GM04504 (cell line): Measurements from ENCODE around the gene TMOD3.
A peak's percentile ranks its signal among the peaks of the same experiment; 100 is the strongest.
"Not testable (repeated sequence)": the region's sequence is repeated elsewhere in the genome, so short reads cannot be mapped to it uniquely, and the experiment has no call there.

Experiments used
- DNase-seq: peaks from one replicate; pipeline ENCODE4 v3.0.0-alpha.2; 2012; ENCODE audit warnings: low read depth

Gene TMOD3

DNA sequence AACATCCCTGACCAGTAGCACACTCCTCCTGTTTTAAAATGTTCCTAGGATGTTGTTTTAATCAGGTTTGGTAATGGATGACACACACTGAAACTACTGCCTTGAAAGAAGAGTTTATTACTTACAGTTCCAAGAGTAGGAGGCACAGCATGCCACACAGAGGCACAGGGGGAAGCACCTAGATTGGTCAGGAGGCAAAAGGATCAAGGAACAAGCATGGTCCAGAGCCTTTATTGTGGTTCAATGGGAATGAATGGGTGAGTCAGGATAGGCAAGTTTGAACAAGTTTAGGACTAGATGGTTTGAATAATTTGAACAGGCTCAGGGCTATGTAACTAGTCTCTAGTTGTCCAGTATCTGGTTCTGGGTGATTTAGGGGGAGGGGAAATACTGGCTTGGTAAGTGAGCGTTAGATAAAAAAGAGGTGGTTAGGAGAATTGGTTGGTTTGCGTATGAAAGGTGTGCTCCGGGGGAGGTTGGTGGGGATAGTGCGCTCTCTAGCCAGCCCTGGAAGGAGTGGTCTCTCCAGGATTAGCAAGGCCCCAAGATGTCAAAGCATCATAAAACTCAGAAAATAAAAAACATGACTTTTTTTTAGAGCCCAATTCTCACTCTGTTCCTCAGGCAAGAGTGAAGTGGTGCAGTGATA is 35.1 kb downstream of the TMOD3 start:
- DNase-seq: no peak

DNA sequence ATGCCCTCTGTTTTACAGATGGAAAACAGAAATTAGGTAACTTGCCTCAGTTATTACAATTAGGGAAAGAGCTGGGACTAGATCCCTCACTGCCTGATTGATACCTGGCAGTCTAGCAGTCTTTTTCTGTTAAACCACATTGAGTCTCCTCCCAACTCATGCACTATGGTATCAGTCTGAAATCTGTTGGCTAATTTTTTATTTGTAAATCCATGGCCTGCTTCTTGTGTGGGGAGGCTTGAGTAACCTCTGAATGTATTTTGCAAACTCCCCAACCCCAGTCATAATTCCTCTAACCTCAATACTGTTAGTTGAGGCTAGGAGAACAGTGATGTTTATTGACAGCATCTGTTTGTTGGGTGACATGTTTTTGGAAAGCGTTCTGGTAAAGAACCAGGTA is 35.9 kb downstream of the TMOD3 start:
- no peak for DNase-seq

DNA sequence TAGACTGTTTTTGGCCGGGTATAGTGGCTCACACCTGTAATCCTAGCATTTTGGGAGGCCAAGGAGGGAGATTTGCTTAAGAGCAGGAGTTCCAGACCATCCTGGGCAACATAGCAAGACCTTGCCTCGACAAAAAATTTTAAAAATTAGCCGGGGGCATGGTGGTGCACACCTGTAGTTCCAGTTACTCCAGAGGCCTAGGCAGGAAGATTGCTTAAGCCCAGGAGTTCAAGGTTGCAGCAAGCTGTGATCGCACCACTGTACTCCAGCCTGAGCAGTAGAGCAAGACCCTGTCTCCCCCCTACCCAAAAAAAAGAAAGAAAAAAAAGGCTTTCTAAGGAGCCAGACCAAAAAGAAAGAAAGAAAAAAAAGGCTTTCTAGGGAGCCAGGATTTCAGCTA is 36.7 kb downstream of the TMOD3 start:
- DNase-seq: no peak

DNA sequence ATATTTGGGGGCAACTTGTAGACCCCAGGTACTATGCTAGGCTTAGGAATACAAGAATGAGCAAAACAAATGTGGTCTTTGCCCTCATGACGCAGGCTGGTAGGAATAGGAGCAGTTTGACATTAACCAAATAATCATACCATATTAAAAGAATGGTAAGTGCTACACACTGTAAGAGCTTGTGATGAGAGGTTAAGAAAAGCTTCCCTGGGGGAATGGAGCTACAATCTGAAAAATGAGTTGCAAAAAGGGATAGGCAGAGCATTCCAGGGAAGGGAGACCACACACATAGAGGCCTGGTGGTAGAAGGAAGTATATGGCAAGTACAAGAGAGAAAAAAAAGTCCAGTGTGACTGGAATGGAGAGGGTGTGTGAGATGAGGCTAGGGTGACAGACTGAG is 37.3 kb downstream of the TMOD3 start:
- DNase-seq: no peak

DNA sequence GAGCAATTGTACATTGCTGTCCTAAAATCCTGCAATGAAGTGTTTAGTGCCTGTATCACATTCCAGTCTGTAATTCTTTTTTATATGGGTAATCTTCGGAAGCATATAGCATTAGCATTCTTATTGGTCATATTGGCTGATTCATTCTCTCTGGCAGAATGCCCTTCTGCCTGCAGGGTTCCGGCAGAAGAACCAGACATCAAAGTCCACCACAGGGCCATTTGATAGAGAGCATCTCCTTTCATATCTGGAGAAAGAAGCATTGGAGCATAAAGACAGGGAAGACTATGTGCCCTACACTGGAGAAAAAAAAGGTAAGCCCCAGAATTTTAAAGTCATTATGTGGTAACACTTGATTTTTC is 39.6 kb downstream of the TMOD3 start:
- DNase-seq: peak; percentile 65

DNA sequence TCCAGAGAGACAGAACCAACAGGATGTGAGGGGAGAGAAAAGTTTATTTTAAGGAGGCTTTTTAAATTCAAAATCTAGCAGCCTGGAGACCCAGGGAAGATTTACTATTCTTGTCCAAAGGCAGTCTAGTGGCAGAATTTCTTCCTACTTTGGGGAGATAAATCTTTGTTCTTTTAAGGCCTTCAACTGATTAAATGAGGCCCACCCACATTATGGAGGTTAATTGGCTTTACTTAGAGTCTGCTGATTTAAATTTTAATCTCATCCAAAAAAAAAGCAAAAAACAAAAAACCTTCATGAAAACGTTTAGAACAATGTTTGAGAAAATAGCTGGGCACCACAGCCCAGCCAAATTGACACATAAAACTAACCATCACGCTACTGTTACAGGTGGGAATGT is 41.3 kb downstream of the TMOD3 start:
- DNase-seq: no peak

DNA sequence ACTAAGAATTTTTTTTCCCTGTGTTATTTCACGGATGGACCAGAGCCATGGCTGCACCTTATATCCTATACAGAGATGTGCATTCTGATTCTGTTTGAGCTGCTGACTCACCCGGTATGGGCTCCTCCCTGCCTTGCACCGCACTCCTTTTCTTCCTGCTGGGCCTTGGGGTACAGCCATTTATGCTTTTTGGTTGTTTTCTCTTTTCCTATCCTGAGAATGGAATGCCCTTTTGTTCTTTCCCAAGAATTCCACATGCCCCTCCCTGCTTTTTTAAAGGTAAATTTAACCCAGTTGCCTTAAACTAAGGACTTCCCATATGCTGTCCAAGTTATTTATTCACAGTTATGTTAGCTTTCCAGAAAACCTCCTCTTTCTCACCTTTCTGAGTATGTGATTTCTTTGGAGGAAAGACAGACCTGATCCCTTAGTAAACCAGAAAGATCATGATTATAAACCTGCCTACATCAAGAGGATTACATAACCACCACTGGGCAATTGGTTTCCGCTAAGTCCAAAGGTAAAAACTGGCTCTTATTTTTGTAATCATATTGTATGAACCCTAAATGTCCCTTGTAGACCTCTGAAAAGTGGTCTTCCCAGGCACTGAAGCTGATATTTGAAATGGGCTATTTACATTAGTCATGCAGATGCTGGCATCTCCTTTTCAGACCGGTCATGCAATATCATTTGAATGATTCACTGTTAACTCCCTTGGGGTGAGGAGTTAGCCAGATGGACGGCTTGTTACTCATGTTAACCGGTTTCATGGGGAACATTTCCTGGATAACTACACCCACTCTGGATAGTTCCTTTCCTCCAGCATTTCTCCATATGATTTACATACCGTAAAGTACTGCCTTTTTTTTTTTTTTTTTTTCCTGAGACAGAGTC is 45.5 kb downstream of the TMOD3 start:
- peak; percentile 92 for DNase-seq

DNA sequence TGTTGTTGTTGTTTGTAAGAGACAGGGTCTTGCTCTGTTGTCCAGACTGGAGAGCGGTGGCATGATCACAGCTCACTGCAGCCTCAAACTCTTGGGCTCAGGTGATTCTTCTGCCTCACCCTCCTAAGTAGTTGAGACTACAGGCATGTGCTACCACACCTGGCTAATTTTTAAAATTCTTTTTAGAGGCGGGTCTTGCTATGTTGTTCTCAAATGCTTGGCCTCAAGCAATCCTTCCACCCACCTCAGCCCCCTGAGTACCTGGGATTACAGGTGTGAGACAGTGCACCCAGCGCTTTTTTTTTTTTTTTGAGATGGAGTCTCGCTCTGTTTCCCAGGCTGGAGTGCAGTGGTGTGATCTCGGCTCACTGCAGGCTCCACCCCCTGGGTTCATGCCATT is 46.7 kb downstream of the TMOD3 start:
- no peak for DNase-seq

DNA sequence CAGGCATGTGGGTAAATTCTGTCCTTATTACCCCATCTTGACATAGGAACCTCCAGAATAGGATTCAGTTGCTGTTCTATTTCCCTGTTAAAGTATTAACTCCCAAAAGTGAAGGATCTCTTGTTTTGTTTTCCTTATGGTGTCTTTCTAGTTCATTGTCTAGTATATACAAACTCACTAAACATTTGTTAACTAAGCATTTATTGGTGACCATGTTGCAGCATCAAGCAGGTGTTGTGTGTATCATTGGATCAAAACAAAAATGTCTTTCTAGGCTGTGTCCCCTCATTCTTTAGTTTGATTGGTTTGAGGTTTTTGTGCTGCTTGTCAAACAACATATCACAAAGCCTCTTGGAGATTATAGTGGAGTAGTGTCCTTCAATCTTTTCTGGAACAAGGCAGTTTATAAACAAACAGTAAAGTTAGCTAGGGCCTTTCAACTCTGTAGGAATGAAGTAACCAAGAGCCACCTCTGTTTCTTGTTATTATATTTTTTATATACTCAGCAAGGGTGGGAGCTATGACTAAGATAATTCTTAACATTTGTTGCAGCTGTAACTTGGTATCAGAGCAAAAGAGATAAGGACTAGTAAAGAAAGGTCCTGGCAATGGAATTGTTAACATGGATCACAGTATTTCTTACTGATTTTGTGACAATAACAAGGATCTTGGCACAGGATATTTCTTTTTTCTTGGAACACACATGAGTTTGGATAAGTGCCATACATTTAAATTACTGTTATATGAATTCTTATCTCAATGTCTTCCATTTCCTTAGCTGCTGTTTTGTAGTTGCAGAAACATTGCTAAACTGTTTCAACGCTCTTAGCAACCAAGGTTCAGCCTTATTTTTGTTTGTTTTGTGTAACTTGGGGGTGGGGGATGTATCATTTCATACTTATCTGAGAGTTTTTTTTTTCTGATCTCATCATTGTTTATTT is 49.3 kb downstream of the TMOD3 start:
- DNase-seq: peak; percentile 43

DNA sequence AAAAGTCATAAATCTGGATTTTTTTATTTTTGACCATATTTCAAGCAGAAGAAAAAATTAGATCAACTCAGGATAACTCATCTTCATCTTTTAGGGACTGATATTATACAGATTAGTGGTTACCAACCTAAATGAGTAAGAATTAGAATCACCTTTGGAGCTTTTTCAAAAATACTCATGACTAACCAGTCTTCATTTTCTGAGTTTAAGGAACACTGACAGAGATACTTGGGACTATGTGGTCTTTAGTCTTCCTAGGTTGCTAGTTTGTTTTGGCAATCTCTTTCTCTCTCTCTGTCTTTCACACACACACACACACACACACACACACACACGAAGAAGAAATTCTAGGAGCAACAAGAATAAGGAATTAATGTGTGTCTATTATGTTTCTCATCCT is 50.1 kb downstream of the TMOD3 start:
- DNase-seq: no peak

DNA sequence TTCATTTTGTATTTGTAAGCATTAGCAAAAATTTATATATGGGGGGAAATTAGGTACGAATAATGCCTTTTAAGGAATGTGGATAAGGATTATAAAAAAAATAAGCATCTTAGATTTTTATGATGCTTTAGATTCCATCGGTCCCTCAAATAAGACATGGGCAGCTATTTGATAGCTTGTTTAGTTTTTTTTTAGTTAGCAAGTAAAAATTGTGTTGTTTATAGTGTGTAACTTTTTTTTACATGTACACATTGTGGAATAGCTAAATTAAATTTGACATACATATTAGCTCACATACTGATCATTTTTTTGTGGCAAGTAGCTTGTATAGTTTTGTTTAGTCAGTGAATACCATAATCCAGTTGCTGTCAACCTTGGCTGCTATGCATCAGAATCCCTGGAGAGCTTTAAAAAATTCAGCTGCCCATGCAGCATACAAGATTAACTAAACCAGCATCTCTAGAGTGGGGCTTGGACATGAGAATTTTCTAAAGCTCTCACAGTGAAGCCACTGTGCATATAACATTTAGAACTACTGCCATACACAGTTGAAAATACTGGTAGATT is 53.9 kb downstream of the TMOD3 start:
- no peak for DNase-seq

DNA sequence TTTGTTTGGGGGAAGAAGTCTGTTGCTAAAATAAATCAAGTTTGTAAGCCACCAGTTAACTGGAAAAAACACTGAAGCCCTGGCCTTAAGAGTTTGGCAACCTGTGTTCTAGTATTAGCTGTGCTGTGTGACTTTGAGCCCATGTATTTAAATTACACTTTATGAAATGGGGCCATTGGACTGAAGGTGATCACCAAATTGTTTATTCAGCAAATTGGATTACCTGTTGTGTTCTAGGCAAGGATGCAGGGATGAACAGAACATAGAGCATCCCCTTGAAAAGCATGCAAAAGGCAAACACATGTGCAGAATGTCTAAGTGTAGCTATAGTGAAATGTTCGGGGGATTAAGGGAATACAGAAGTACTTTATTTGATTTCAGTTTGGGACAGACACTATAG is 54.6 kb downstream of the TMOD3 start:
- no peak for DNase-seq

DNA sequence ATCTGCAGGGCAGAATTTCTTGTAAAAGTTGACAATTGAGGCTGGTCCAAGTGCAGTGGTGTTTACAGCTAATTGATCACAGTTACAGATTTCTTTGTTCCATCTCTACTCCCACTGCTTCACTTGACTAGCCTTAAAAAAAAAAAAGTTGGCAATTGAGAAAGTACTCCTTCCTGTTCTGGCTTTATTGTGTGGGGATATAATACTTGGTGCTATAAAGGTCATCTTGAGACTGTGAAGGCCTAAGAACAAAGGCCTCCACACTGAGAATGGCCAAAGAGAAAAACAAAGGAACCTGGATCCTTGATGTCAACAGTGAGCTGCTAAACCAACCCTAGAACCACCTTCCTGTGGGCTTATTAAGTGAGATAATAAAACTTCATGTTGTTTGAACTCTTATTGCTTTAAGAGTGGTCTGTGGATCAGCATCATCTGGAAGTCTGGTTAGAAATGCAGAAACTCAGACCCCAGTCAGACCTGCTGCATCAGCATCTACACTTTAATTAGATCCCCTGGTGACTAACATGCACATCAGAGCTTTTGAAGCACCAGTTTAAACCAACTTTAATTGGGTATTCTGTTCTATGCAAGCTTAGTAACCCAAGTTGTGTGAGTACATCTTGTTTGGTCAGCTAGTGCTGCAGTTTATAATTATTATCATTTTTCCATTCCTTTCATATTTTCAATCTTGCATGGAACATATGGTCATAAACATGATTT is 55.2 kb downstream of the TMOD3 start:
- DNase-seq: no peak

DNA sequence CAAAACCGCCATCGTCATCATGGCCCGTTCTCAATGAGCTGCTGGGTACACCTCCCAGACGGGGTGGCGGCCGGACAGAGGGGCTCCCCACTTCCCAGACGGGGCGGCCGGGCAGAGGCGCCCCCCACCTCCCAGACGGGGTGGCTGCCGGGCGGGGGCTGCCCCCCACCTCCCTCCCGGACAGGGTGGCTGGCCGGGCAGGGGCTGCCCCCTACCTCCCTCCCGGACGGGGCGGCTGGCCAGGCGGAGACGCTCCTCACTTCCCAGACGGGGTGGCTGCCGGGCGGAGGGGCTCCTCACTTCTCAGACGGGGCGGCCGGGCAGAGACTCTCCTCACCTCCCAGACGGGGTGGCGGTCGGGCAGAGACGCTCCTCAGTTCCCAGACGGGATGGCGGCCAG is 56.3 kb downstream of the TMOD3 start:
- DNase-seq: not testable (repeated sequence)

DNA sequence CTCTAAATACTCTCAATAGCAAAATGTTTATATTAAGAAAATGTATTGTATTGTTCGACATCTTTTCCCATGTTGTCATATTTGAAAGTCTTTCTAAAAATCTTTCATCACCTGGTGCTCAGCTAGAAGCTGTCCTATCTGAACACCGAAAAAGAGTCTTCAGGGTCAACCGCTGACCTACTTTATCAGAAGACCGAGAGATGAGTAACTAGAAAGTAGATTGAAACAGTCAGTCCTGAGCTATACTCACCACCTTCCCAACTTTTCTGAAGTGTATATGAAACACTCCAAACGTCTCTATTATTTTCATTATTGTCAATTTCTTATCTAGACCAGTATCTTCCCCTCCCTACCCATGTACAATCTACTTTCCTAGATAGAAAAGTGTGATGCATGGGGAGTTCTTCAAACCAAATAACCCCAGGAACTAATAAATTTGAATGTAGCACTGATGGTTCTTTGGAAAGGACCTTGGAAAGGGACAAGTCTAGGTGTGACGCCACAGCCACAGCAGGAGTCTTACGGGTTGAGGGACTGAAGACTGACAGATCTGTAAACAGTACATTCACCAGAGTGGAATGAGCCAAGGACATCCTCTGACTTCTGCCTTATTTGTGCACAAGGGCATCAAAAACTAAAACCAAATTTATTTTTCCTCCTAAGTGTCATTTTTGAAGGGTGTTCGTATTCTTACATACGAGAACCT is 58.6 kb downstream of the TMOD3 start:
- DNase-seq: no peak

DNA sequence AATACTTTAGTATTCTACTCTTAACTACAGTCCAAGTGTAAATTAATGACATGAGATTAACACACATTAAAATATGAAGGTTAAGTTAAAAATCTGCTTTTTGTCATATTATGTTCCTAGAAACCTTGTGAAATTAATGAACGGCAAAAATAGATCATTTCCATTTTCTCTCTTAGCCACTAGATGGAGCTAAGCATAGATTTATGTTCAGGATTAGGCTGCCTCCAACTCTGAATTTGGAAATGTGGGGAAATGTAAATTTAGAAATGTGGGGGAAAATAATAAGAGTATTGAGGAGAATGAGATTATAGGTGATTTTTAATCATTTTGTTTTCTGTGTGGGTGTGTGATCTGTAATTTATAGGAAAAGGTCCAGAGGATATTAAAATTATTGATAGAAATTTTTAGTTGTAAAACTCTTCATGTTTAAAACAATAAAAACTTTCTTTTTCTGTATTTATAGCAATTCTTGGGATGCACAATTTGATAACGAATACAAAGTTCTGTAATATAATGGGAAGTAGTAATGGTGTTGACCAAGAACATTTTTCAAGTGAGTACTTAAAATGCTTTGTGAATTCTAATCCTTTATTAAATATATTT is 59.2 kb downstream of the TMOD3 start:
- DNase-seq: no peak

DNA sequence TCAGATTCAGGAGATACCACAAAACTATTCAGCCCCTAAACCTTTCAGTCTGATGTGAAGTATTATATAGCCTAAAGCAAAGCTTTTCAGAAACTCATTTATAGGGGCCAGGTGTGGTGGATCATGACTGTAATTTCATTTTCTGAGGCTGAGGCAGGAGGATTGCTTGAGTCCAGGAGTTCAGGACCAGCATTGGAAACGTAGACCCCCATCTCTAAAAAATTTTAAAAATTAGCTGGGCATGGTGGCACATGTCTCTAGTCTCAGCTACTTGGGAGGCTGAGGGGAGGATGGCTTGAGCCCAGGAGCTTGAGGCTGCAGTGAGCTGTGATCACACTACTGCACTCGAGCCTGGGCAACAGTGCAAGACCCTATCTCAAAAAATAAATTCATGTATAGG is 60.0 kb downstream of the TMOD3 start:
- no peak for DNase-seq

DNA sequence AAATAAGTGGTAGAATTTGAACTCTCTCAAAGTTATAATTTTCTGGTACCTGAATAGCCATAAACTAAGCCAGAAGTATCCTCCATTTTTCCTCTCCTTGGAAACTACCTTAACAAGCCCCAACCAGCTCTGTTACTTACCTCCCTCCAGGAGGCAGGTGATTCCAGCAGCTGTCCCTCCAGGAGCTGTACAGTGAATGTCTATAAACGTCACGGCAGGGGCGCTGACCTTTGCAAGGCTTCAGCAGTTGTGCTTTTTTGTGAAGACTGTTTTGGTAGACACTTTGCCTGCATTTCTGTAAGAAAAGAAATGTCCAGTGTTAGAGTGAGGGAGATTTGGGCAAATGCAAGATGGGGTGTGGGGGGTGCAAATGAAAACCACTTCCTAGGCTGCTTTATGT is 75.0 kb downstream of the TMOD3 start:
- no peak for DNase-seq

DNA sequence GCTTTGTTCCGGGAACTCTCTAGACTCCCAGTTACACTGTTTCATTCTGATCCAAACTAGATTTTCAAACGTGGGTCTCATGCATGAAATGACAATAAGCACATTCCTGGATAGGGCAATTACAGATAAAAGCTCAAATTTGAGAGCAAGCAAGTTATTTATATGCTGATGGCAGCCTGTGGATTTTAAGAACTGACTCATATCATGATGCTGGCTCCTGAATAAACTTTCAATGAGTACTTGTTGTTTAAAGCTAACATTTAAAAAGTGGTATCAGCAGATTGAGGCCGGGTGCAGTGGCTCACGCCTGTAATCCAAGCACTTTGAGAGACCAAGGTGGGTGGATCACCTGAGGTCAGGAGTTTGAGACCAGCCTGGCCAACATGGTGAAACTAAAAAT is 75.5 kb downstream of the TMOD3 start:
- no peak for DNase-seq

DNA sequence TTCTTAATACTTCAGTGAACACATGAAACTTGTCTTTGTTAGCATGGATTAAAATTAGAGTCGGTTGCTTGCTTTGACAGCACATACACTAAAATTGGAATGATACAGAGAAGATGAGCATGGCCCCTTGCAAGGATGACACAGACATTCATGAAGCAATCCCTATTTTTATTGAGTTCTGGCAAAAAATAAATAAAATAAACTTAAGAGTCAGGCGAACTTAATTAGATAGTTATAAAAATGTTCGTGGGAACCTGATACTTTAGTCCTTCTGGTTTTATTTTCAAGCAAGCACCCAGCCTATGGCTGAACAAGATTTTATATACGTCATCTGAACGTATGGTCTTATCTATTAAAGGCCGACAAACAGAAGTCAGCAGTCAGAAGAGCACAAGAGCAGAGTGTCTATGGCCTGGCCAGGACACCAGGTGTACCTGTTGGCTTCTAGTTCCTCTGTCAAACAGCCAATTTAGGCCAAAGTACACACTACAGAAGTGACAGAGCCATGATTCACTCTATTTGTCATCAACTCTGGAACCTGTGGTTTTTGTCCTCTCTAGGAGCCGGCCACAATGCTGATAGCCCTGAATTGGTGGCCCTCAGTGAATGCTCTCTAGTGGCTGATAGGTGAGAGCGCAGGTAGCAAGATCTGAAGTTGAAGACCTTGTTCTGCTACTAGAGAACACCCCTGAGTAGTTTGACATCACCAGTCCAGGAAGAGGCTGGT is 77.8 kb downstream of the TMOD3 start:
- no peak for DNase-seq
